GM12878 (cell line): ENCODE data around the gene DYNC2LI1. TPM values are rescaled to one million over a fixed set of nuclear protein-coding genes. Genes with fewer than 3 reads are reported as not detected.

Experiments
- ATAC-seq: fragments of 200-7000 bp; cut with Tn5 transposase; 3 replicates; pipeline ENCODE4 v1.9.1; 2020; ENCODE audit warnings: mild to moderate bottlenecking, moderate library complexity
- BruUV-seq: library from RNA; stranded (reverse); fragments of 400-500 nt; replicated peaks from 2 replicates; lab custom pipeline; 2021; lab: Mats Ljungman, UMichigan
- CTCF ChIA-PET: fragments of 300-600 bp; sonication (Branson Sonifier 250); formaldehyde crosslinking; extraction: SDS; loops from one replicate; lab custom pipeline; 2021; ENCODE audit warnings: inconsistent platforms; lab: Yijun Ruan, JAX
- POLR2A ChIA-PET: fragments of 350-600 bp; formaldehyde crosslinking; extraction: SDS; loops from one replicate; lab custom pipeline; 2021; ENCODE audit warnings: inconsistent platforms; lab: Charles Lee
- RAD21 ChIA-PET: fragments of 300-600 bp; sonication (Branson Sonifier 250); formaldehyde crosslinking; loops from one replicate; lab custom pipeline; 2023; ENCODE audit warnings: antibody characterized with exemption; ENCODE audit not compliant: unreplicated experiment; lab: Charles Lee
- SMC1A ChIA-PET: fragments of 300-600 bp; sonication (Branson Sonifier 250); formaldehyde crosslinking; loops from one replicate; lab custom pipeline; 2023; ENCODE audit not compliant: unreplicated experiment, uncharacterized antibody; lab: Charles Lee
- DNase-seq: peaks from one replicate; pipeline ENCODE4 v3.0.0-alpha.2; 2011; ENCODE audit warnings: low read depth, low spot score
- FAIRE-seq: peaks from 3 replicates; lab custom pipeline; 2011; peaks lifted over from hg19 to GRCh38; lab: Jason Lieb, UNC
- H2AFZ ChIP-seq: 2 replicates; pipeline ENCODE4 v1.6.0; 2011; ENCODE audit warnings: low read depth, low read length, control low read depth; ENCODE audit not compliant: control insufficient read depth
- H3K27ac ChIP-seq: 2 replicates; pipeline ENCODE4 v1.5.1; 2011; ENCODE audit warnings: control low read depth; ENCODE audit not compliant: control insufficient read depth, insufficient read depth
- H3K27me3 ChIP-seq, 2 experiments: replicated peaks in 1 of 2; 2 replicates each; pipeline versions ENCODE4 v1.6.0 to v1.6.1; 2011; ENCODE audit warnings: low read length in 1 of 2; ENCODE audit not compliant: control insufficient read depth in 2 of 2, insufficient read depth in 2 of 2
- H3K36me3 ChIP-seq, 2 experiments: 2 replicates each; pipeline ENCODE4 v1.5.1; 2011; ENCODE audit warnings: low read length in 1 of 2; ENCODE audit not compliant: control insufficient read depth in 2 of 2, insufficient read depth in 2 of 2
- H3K4me1 ChIP-seq: 2 replicates; pipeline ENCODE4 v1.6.1; 2011; ENCODE audit warnings: mild to moderate bottlenecking, low read length, moderate library complexity, mixed read lengths; ENCODE audit not compliant: control insufficient read depth, insufficient read depth
- H3K4me2 ChIP-seq: 2 replicates; pipeline ENCODE4 v1.6.0; 2011; ENCODE audit warnings: control low read depth; ENCODE audit not compliant: control insufficient read depth, insufficient read depth
- H3K4me3 ChIP-seq: fragments of 200-600 bp; sonication (generic); 2 replicates; pipeline ENCODE4 v1.5.1; 2016
- H3K79me2 ChIP-seq: 2 replicates; pipeline ENCODE4 v1.6.0; 2011; ENCODE audit warnings: low read length; ENCODE audit not compliant: control insufficient read depth, insufficient read depth
- H3K9ac ChIP-seq: 2 replicates; pipeline ENCODE4 v1.8.0; 2011; ENCODE audit warnings: low read length, control low read depth, mixed read lengths; ENCODE audit not compliant: control insufficient read depth, insufficient read depth
- H3K9me3 ChIP-seq: replicated peaks from 3 replicates; pipeline ENCODE4 v1.5.1; 2011; ENCODE audit warnings: mild to moderate bottlenecking, low read length; ENCODE audit not compliant: control insufficient read depth, insufficient read depth
- H4K20me1 ChIP-seq: 2 replicates; pipeline ENCODE4 v1.6.0; 2011; ENCODE audit not compliant: control insufficient read depth, insufficient read depth
- ATF2 ChIP-seq: IDR thresholded peaks from 2 replicates; pipeline ENCODE4 v1.6.1; 2012; ENCODE audit warnings: low read length, inconsistent platforms
- CBX5 ChIP-seq: sonication (generic); IDR thresholded peaks from 2 replicates; pipeline ENCODE4 v1.6.1; 2016; ENCODE audit warnings: low read depth, moderate library complexity, mild to moderate bottlenecking, inconsistent platforms
- CREM ChIP-seq: IDR thresholded peaks from 2 replicates; pipeline ENCODE4 v1.6.1; 2014; ENCODE audit warnings: antibody characterized with exemption, low read depth
- CTCF ChIP-seq, 3 experiments: IDR thresholded peaks in 2 of 3; conservative IDR thresholded peaks in 1 of 3; 2 replicates each; pipeline ENCODE4 v1.5.1; 2011; ENCODE audit warnings: low read depth in 3 of 3, low read length in 3 of 3, mild to moderate bottlenecking in 3 of 3, control low read depth in 2 of 3, moderate library complexity in 2 of 3, inconsistent platforms in 1 of 3, mixed read lengths in 1 of 3; ENCODE audit not compliant: control insufficient read depth in 2 of 3, insufficient read depth in 1 of 3; ENCODE audit errors: extremely low read depth in 1 of 3
- FOXK2 ChIP-seq: fragments of 450-650 bp; IDR thresholded peaks from 2 replicates; pipeline ENCODE4 v1.6.1; 2017; ENCODE audit warnings: mild to moderate bottlenecking, moderate library complexity
- IKZF2 ChIP-seq, 2 experiments: fragments of 450-650 bp; IDR thresholded peaks; 2 replicates each; pipeline ENCODE4 v1.6.1; 2017; ENCODE audit warnings: mild to moderate bottlenecking in 2 of 2, moderate library complexity in 2 of 2
- MEF2B ChIP-seq: fragments of 450-650 bp; IDR thresholded peaks from 2 replicates; pipeline ENCODE4 v1.6.1; 2018; ENCODE audit warnings: mild to moderate bottlenecking, moderate library complexity; ENCODE audit not compliant: partially characterized antibody, poor library complexity, severe bottlenecking
- MXI1 ChIP-seq: fragments of 150-350 bp; IDR thresholded peaks from 2 replicates; pipeline ENCODE4 v1.6.1; 2011; ENCODE audit warnings: low read depth, mild to moderate bottlenecking, inconsistent platforms, low read length, improper control_type of control experiment
- NR2C2 ChIP-seq: IDR thresholded peaks from 2 replicates; pipeline ENCODE4 v1.6.1; 2011; ENCODE audit warnings: borderline replicate concordance, low read depth; ENCODE audit not compliant: control insufficient read depth, insufficient read length
- SP1 ChIP-seq: IDR thresholded peaks from one replicate; pipeline ENCODE4 v1.6.1; 2011; ENCODE audit warnings: low read depth, low read length
- SPI1 ChIP-seq: IDR thresholded peaks from 2 replicates; pipeline ENCODE4 v1.6.1; 2011; ENCODE audit warnings: low read depth, mild to moderate bottlenecking, low read length, moderate library complexity, borderline replicate concordance; ENCODE audit not compliant: insufficient read depth
- WRNIP1 ChIP-seq: IDR thresholded peaks from 2 replicates; pipeline ENCODE4 v1.6.1; 2011; ENCODE audit warnings: low read depth, low read length, improper control_type of control experiment, borderline replicate concordance
- WGBS: methylation state at CpG from one replicate; pipeline ENCODE4 v1.1.6; 2016; ENCODE audit warnings: low lambda C conversion rate; ENCODE audit not compliant: insufficient replicate concordance, insufficient coverage; ENCODE audit errors: missing lambda C conversion rate; 5-methylcytosine and 5-hydroxymethylcytosine counted together
- in situ Hi-C: fragments of 300-500 bp; cut with MboI; formaldehyde crosslinking; loops from 9 replicates; pipeline ENCODE4 v1.14.3; 2018; ENCODE audit warnings: mixed read lengths
- intact Hi-C: fragments of 100-400 bp; cut with micrococcal nuclease; formaldehyde crosslinking; loops from one replicate; pipeline ENCODE4 v1.14.2; 2022; ENCODE audit not compliant: unreplicated experiment
- polyA plus RNA-seq, 11 experiments: library from polyadenylated mRNA; depleted of rRNA in 4 of 11; unstranded in 6 of 11; stranded (reverse) in 5 of 11; fragments of >200 nt; fragmentation: Nextera tagmentation in 4 of 11; fragmentation: Illumina TruSeq in 1 of 11; extraction: Ambion mirVana in 4 of 11; extraction: Trizol in 1 of 11; gene quantifications; 1 replicate in 1 of 11; 2 replicates in 10 of 11; pipeline versions ENCODE4 v1.2.1 to v1.2.3, GENCODE V29; 2011 to 2016; ENCODE audit warnings: inconsistent platforms in 2 of 11, missing spikeins in 2 of 11, low read depth in 1 of 11
- total RNA-seq, 4 experiments: library from RNA; depleted of rRNA in 3 of 4; stranded (reverse); fragments of >200 nt in 3 of 4; fragmentation: Illumina TruSeq in 1 of 4; extraction: Trizol in 1 of 4; gene quantifications; 2 replicates each; pipeline versions ENCODE4 v1.2.1 to v1.2.3, GENCODE V29; 2013 to 2021
- TF ChIP-seq, protein P1 (sequence below): IDR thresholded peaks from 2 replicates; pipeline ENCODE4 v1.6.1; 2012; ENCODE audit warnings: mild to moderate bottlenecking, low read depth, low read length
- TF ChIP-seq, protein P2 (sequence below): IDR thresholded peaks from 2 replicates; pipeline ENCODE4 v1.6.1; 2012; ENCODE audit warnings: low read depth, low read length, improper control_type of control experiment
- TF ChIP-seq, protein P3 (sequence below): fragments of 450-650 bp; IDR thresholded peaks from 2 replicates; pipeline ENCODE4 v1.6.1; 2017; ENCODE audit warnings: low read depth, mild to moderate bottlenecking, moderate library complexity

The DYNC2LI1 gene
- total and polyA plus RNA-seq, 10 of the 15 experiments (the other 5 are each of a cell fraction or from before 2014, with no cell fraction given) = 9.5 to 27.3 (median 19.3) TPM

DNA sequence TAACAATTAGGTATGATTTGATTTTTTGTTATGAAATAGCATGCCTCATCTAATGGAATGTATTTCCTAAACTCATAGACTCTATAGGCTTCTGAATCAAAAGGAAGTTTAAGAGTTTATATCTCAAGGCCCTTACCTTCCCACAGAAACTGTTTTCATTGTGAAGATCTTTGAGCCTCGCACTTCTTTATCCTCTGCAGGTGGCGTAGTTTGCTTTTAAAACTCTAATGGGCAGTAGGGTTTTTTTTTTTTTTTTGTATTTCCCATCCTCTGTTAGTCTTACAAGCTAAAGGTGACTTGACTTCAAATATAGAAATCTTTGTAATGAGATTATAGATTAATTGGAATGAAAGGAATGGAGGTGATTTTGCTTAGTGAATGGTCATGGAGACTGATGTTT lies 28.3 kb downstream of the DYNC2LI1 start:
- Histone ChIP-seq H3K4me1 (no peaks in the 10 kb centered on the region), H3K36me3 (no peaks in the 10 kb centered on the region; a peak in 1 of 4 replicates), H3K9ac (no peak overlapping the region), H2AFZ (no peak overlapping the region), H3K4me3 (no peak overlapping the region), H3K79me2 (no peaks in the 10 kb centered on the region), H3K27ac (no peak overlapping the region), H3K4me2 (no peak overlapping the region), H3K9me3 (no peaks in the 10 kb centered on the region), H4K20me1 (no peaks in the 10 kb centered on the region), H3K27me3 (no peaks in the 10 kb centered on the region)
- ChIA-PET RAD21 (no interaction called here), SMC1A (interaction anchor here (0.7 kb wide), 1 partner anchor 8 kb away, joined by 3 read pairs; no protein-coding TSS in a partner anchor), POLR2A (interaction anchor here (0.6 kb wide), 1 partner anchor 10 kb away, joined by 5 read pairs; no protein-coding TSS in a partner anchor), CTCF (no interaction called here)
- intact Hi-C loops = no loop called here
- in situ Hi-C loops = no loop called here
- no TSS peak for BruUV-seq
- WGBS = 96% methylated on average over 2 of the region's 2 CpGs
- DNase-seq = no peak
- FAIRE-seq = no peak
- no peak for ATAC-seq
- TF ChIP-seq FOXK2 (no peak), MEF2B (no peak), CREM (no peak), CBX5 (no peak), SPI1 (no peak), ATF2 (no peak), IKZF2 (IDR thresholded peaks at IDR 0.05) (no peak), MXI1 (no peak), WRNIP1 (no peak), SP1 (no peak), NR2C2 (no peak), CTCF (IDR thresholded peaks at IDR 0.05 in 2 of 3, conservative IDR thresholded peaks at IDR 0.05 in 1 of 3; ENCODE audit: control insufficient read depth in 2 of 3, extremely low read depth in 1 of 3, insufficient read depth in 1 of 3, low read depth in 3 of 3, low read length in 3 of 3) (no peak)
- TF ChIP-seq, protein P1, sequence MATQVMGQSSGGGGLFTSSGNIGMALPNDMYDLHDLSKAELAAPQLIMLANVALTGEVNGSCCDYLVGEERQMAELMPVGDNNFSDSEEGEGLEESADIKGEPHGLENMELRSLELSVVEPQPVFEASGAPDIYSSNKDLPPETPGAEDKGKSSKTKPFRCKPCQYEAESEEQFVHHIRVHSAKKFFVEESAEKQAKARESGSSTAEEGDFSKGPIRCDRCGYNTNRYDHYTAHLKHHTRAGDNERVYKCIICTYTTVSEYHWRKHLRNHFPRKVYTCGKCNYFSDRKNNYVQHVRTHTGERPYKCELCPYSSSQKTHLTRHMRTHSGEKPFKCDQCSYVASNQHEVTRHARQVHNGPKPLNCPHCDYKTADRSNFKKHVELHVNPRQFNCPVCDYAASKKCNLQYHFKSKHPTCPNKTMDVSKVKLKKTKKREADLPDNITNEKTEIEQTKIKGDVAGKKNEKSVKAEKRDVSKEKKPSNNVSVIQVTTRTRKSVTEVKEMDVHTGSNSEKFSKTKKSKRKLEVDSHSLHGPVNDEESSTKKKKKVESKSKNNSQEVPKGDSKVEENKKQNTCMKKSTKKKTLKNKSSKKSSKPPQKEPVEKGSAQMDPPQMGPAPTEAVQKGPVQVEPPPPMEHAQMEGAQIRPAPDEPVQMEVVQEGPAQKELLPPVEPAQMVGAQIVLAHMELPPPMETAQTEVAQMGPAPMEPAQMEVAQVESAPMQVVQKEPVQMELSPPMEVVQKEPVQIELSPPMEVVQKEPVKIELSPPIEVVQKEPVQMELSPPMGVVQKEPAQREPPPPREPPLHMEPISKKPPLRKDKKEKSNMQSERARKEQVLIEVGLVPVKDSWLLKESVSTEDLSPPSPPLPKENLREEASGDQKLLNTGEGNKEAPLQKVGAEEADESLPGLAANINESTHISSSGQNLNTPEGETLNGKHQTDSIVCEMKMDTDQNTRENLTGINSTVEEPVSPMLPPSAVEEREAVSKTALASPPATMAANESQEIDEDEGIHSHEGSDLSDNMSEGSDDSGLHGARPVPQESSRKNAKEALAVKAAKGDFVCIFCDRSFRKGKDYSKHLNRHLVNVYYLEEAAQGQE = no peak
- TF ChIP-seq, protein P2, sequence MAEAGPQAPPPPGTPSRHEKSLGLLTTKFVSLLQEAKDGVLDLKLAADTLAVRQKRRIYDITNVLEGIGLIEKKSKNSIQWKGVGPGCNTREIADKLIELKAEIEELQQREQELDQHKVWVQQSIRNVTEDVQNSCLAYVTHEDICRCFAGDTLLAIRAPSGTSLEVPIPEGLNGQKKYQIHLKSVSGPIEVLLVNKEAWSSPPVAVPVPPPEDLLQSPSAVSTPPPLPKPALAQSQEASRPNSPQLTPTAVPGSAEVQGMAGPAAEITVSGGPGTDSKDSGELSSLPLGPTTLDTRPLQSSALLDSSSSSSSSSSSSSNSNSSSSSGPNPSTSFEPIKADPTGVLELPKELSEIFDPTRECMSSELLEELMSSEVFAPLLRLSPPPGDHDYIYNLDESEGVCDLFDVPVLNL = no peak
- TF ChIP-seq, protein P3, sequence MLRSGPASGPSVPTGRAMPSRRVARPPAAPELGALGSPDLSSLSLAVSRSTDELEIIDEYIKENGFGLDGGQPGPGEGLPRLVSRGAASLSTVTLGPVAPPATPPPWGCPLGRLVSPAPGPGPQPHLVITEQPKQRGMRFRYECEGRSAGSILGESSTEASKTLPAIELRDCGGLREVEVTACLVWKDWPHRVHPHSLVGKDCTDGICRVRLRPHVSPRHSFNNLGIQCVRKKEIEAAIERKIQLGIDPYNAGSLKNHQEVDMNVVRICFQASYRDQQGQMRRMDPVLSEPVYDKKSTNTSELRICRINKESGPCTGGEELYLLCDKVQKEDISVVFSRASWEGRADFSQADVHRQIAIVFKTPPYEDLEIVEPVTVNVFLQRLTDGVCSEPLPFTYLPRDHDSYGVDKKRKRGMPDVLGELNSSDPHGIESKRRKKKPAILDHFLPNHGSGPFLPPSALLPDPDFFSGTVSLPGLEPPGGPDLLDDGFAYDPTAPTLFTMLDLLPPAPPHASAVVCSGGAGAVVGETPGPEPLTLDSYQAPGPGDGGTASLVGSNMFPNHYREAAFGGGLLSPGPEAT = no peak
